ENCODE results near the gene IL17C. TPM values are rescaled to one million over a fixed set of nuclear protein-coding genes. Genes with fewer than 3 reads are reported as not detected.
"Not testable (repeated sequence)": the region's sequence is repeated elsewhere in the genome, so short reads cannot be mapped to it uniquely, and the experiment has no call there.

IL17C gene
- total and polyA plus RNA-seq, 2 experiments from 2014 or later, result 0.57 TPM; not detected in 1

DNA sequence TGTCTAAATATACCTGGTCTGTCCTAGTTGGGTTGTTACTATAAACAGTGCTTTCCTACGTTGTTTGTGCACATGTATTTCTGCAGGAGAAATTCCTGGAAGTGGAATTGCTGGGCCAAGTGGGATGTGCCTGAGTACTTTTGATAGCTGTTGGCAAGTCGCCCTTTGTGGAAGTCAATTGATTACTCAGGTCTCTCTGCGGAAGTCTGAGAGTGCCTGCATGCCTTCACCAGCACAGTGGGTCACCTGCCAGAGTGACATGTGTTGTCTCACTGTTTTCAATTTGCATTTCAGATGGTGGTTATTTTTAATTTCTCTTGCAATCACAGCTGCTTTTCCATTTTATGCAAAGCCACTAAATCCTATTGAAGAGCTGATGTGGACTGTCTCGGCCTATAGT lies 26.8 kb downstream of the IL17C start:
- no peaks in the 10 kb centered on the region for H3K9me3 ChIP-seq (ENCODE audit: low read depth)
- H4K20me1 ChIP-seq (ENCODE audit: insufficient read depth, poor library complexity, severe bottlenecking), result peaks cover 20% of the 10 kb centered on the region
- no peak overlapping the region for H2AFZ ChIP-seq
- no peak for TF ChIP-seq EZH2 (IDR thresholded peaks at IDR 0.05; ENCODE audit: borderline replicate concordance)
- no peak for TF ChIP-seq EZH2phosphoT487 (IDR thresholded peaks at IDR 0.05; ENCODE audit: low read depth, severe bottlenecking, unreplicated experiment)
- TF ChIP-seq, protein P1, sequence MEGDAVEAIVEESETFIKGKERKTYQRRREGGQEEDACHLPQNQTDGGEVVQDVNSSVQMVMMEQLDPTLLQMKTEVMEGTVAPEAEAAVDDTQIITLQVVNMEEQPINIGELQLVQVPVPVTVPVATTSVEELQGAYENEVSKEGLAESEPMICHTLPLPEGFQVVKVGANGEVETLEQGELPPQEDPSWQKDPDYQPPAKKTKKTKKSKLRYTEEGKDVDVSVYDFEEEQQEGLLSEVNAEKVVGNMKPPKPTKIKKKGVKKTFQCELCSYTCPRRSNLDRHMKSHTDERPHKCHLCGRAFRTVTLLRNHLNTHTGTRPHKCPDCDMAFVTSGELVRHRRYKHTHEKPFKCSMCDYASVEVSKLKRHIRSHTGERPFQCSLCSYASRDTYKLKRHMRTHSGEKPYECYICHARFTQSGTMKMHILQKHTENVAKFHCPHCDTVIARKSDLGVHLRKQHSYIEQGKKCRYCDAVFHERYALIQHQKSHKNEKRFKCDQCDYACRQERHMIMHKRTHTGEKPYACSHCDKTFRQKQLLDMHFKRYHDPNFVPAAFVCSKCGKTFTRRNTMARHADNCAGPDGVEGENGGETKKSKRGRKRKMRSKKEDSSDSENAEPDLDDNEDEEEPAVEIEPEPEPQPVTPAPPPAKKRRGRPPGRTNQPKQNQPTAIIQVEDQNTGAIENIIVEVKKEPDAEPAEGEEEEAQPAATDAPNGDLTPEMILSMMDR (IDR thresholded peaks at IDR 0.05; ENCODE audit: poor library complexity), result no peak
- no peaks in the 10 kb centered on the region for H3K27me3 ChIP-seq
- 81% methylated on average over 4 of the region's 4 CpGs for WGBS (ENCODE audit: low lambda C conversion rate, missing lambda C conversion rate)
- no peak overlapping the region for H3K4me3 ChIP-seq
- peaks cover 46% of the 10 kb centered on the region for H3K79me2 ChIP-seq
- H3K9me2 ChIP-seq (replicated peaks; ENCODE audit: insufficient read depth), result no peaks in the 10 kb centered on the region
- H3K4me2 ChIP-seq, result no peak overlapping the region
- H3K27ac ChIP-seq, result no peak overlapping the region
- no peak for DNase-seq (ENCODE audit: low spot score)
- H3K36me3 ChIP-seq (replicated peaks; ENCODE audit: insufficient read depth, low read depth), result no peaks in the 10 kb centered on the region
- peaks cover 18% of the 10 kb centered on the region for H3K4me1 ChIP-seq (ENCODE audit: insufficient read depth)

DNA sequence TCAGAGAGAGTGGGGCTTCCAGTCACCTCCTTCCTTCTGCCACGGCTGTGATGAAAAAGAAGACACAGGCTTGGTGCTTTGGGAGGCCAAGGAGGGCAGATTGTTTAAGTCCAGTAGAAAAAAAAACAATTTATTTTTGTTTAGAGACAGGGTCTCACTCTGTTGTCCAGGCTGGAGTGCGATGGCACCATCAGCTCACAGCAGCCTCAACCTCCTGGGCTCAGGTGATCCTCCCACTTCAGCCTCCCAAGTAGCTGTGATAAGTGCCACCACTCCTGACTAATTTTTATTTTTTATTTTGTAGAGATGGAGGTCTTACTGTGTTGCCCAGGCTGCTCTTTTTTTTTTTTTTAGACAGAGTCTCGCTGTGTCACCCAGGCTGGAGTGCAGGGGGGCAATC lies 27.2 kb downstream of the IL17C start:
- H3K27me3 ChIP-seq, result no peaks in the 10 kb centered on the region
- no peak overlapping the region for H2AFZ ChIP-seq
- H3K4me3 ChIP-seq, result no peak overlapping the region
- H3K36me3 ChIP-seq (replicated peaks; ENCODE audit: insufficient read depth, low read depth), result no peaks in the 10 kb centered on the region
- TF ChIP-seq, protein P1 (IDR thresholded peaks at IDR 0.05; ENCODE audit: poor library complexity), result no peak
- no peak for TF ChIP-seq EZH2 (IDR thresholded peaks at IDR 0.05; ENCODE audit: borderline replicate concordance)
- no peak for TF ChIP-seq EZH2phosphoT487 (IDR thresholded peaks at IDR 0.05; ENCODE audit: low read depth, severe bottlenecking, unreplicated experiment)
- no peak overlapping the region for H3K27ac ChIP-seq
- peaks cover 15% of the 10 kb centered on the region for H4K20me1 ChIP-seq (ENCODE audit: insufficient read depth, poor library complexity, severe bottlenecking)
- H3K4me1 ChIP-seq (ENCODE audit: insufficient read depth), result peaks cover 14% of the 10 kb centered on the region
- no peak for DNase-seq (ENCODE audit: low spot score)
- no peak overlapping the region for H3K4me2 ChIP-seq
- WGBS (ENCODE audit: low lambda C conversion rate, missing lambda C conversion rate), result 90% methylated on average over 3 of the region's 3 CpGs
- no peaks in the 10 kb centered on the region for H3K9me3 ChIP-seq (ENCODE audit: low read depth)
- no peaks in the 10 kb centered on the region for H3K9me2 ChIP-seq (replicated peaks; ENCODE audit: insufficient read depth)
- H3K79me2 ChIP-seq, result peaks cover 42% of the 10 kb centered on the region

DNA sequence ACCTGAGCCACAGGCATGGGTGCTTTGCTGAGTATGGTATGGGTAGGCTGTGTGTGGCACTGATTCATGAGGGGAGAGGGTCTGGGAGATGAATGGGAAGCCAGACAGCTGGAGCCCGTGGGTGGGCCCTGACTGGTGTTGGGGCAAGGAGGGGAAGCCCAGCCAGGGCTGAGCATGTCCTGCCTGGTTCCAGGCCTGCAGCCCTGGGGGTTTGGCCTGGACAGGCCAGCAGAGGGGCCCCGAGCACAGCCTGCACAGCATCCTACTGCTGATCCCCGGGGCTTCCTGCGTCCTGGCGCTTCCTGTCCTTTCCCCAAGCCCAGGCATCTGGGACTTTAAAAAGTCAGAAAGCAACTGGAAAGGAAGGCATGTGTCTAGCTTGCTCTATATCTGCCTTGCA lies 29.1 kb downstream of the IL17C start:
- TF ChIP-seq, protein P1 (IDR thresholded peaks at IDR 0.05; ENCODE audit: poor library complexity), result no peak
- TF ChIP-seq EZH2 (IDR thresholded peaks at IDR 0.05; ENCODE audit: borderline replicate concordance) (no peak), EZH2phosphoT487 (IDR thresholded peaks at IDR 0.05; ENCODE audit: low read depth, severe bottlenecking, unreplicated experiment) (no peak)
- no peaks in the 10 kb centered on the region for H3K36me3 ChIP-seq (replicated peaks; ENCODE audit: insufficient read depth, low read depth)

DNA sequence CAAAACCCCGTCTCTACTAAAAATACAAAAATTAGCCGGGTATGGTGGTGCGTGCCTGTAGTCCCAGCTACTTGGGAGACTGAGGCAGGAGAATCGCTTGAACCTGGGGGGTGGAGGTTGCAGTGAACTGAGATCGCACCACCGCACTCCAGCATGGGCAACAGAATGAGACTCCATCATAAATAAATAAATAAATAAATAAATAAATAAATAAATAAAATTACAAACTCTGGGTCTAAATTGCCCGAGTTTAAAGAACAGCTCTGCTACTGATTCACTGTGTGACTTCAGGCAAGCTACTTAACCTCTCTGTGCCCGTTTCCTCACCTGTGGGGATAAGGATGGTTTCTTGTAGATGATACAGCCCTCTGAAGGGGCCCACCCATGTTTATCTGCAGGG lies 31.1 kb downstream of the IL17C start:
- not testable (repeated sequence) for H3K36me3 ChIP-seq (replicated peaks; ENCODE audit: insufficient read depth, low read depth); H3K9me3 ChIP-seq (ENCODE audit: low read depth)
- 95% methylated on average over 8 of the region's 8 CpGs for WGBS (ENCODE audit: low lambda C conversion rate, missing lambda C conversion rate)

More for the DNA sequence above, 29.1 kb downstream of the IL17C start:
- Histone ChIP-seq H3K27ac (no peak overlapping the region), H3K4me1 (ENCODE audit: insufficient read depth) (peaks cover 2% of the 10 kb centered on the region), H3K27me3 (no peaks in the 10 kb centered on the region), H4K20me1 (ENCODE audit: insufficient read depth, poor library complexity, severe bottlenecking) (peaks cover under 1% of the 10 kb centered on the region), H2AFZ (no peak overlapping the region), H3K9me3 (ENCODE audit: low read depth) (no peaks in the 10 kb centered on the region), H3K79me2 (peaks cover 23% of the 10 kb centered on the region), H3K4me2 (no peak overlapping the region), H3K9me2 (replicated peaks; ENCODE audit: insufficient read depth) (no peaks in the 10 kb centered on the region), H3K4me3 (no peak overlapping the region)
- no peak for DNase-seq (ENCODE audit: low spot score)
- WGBS (ENCODE audit: low lambda C conversion rate, missing lambda C conversion rate), result 50% methylated on average over 5 of the region's 5 CpGs

More for the DNA sequence above, 31.1 kb downstream of the IL17C start:
- H3K79me2 ChIP-seq, result peaks cover 11% of the 10 kb centered on the region
- H3K27ac ChIP-seq; H3K27me3 ChIP-seq; H2AFZ ChIP-seq; H3K9me2 ChIP-seq (replicated peaks; ENCODE audit: insufficient read depth); H3K4me3 ChIP-seq; H3K4me2 ChIP-seq; H4K20me1 ChIP-seq (ENCODE audit: insufficient read depth, poor library complexity, severe bottlenecking); DNase-seq (ENCODE audit: low spot score); H3K4me1 ChIP-seq (ENCODE audit: insufficient read depth): not testable (repeated sequence)
